Hepatocyte (in vitro differentiated cells): ENCODE data around the gene SP110. TPM values are rescaled to one million over a fixed set of nuclear protein-coding genes. Genes with fewer than 3 reads are reported as not detected.

Source experiments
- DNase-seq: peaks from one replicate; pipeline ENCODE4 v3.0.0-alpha.2; 2016; ENCODE audit warnings: low spot score
- H2AFZ ChIP-seq: fragments of 200-600 bp; sonication (generic); 2 replicates; pipeline ENCODE4 v1.6.0; 2016; ENCODE audit warnings: antibody characterized with exemption, mild to moderate bottlenecking
- H3K27ac ChIP-seq: fragments of 200-600 bp; sonication (generic); 2 replicates; pipeline ENCODE4 v1.5.1; 2016; ENCODE audit warnings: mild to moderate bottlenecking
- H3K27me3 ChIP-seq: fragments of 200-600 bp; sonication (generic); 2 replicates; pipeline ENCODE4 v1.6.1; 2016
- H3K36me3 ChIP-seq: fragments of 200-600 bp; sonication (generic); replicated peaks from 2 replicates; pipeline ENCODE4 v1.5.1; 2016; ENCODE audit warnings: low read depth; ENCODE audit not compliant: insufficient read depth
- H3K4me1 ChIP-seq: fragments of 200-600 bp; sonication (generic); 2 replicates; pipeline ENCODE4 v1.5.1; 2016; ENCODE audit warnings: mild to moderate bottlenecking, moderate library complexity; ENCODE audit not compliant: insufficient read depth
- H3K4me2 ChIP-seq: fragments of 200-600 bp; sonication (generic); 2 replicates; pipeline ENCODE4 v1.6.0; 2016
- H3K4me3 ChIP-seq: fragments of 200-600 bp; sonication (generic); 2 replicates; pipeline ENCODE4 v1.5.1; 2016; ENCODE audit warnings: mild to moderate bottlenecking
- H3K79me2 ChIP-seq: fragments of 200-600 bp; sonication (generic); 2 replicates; pipeline ENCODE4 v1.6.0; 2017; ENCODE audit warnings: mild to moderate bottlenecking
- H3K9me2 ChIP-seq: fragments of 200-600 bp; sonication (generic); replicated peaks from 2 replicates; pipeline ENCODE4 v1.6.0; 2017; ENCODE audit warnings: mild to moderate bottlenecking; ENCODE audit not compliant: insufficient read depth
- H3K9me3 ChIP-seq: fragments of 200-600 bp; sonication (generic); 2 replicates; pipeline ENCODE4 v1.5.1; 2016; ENCODE audit warnings: low read depth, mild to moderate bottlenecking
- H4K20me1 ChIP-seq: fragments of 200-600 bp; sonication (generic); 2 replicates; pipeline ENCODE4 v1.6.0; 2016; ENCODE audit warnings: mild to moderate bottlenecking; ENCODE audit not compliant: insufficient read depth, poor library complexity, severe bottlenecking
- EZH2 ChIP-seq: fragments of 200-600 bp; sonication (generic); IDR thresholded peaks from 2 replicates; pipeline ENCODE4 v1.6.1; 2016; ENCODE audit warnings: antibody characterized with exemption, mild to moderate bottlenecking, borderline replicate concordance
- EZH2phosphoT487 ChIP-seq: fragments of 200-600 bp; sonication (generic); IDR thresholded peaks from one replicate; pipeline ENCODE4 v1.6.1; 2018; ENCODE audit warnings: antibody characterized with exemption, mild to moderate bottlenecking, low read depth, moderate library complexity; ENCODE audit not compliant: unreplicated experiment, severe bottlenecking
- WGBS: methylation state at CpG from one replicate; pipeline ENCODE4 v1.1.6; 2016; ENCODE audit warnings: low lambda C conversion rate; ENCODE audit errors: missing lambda C conversion rate; 5-methylcytosine and 5-hydroxymethylcytosine counted together
- polyA plus RNA-seq: library from polyadenylated mRNA; unstranded; fragments of >200 nt; fragmentation: Nextera tagmentation; extraction: Ambion mirVana; gene quantifications from 2 replicates; pipeline ENCODE4 v1.2.1, GENCODE V29; 2016
- total RNA-seq: library from RNA; depleted of rRNA; stranded (reverse); fragments of >200 nt; gene quantifications from 2 replicates; pipeline ENCODE4 v1.2.3, GENCODE V29; 2014
- TF ChIP-seq, protein P1 (sequence below): fragments of 200-600 bp; sonication (generic); IDR thresholded peaks from 2 replicates; pipeline ENCODE4 v1.5.1; 2016; ENCODE audit warnings: antibody characterized with exemption, mild to moderate bottlenecking; ENCODE audit not compliant: poor library complexity

Gene SP110
- total and polyA plus RNA-seq, 2 experiments from 2014 or later = 10.9 to 15.9 TPM

DNA sequence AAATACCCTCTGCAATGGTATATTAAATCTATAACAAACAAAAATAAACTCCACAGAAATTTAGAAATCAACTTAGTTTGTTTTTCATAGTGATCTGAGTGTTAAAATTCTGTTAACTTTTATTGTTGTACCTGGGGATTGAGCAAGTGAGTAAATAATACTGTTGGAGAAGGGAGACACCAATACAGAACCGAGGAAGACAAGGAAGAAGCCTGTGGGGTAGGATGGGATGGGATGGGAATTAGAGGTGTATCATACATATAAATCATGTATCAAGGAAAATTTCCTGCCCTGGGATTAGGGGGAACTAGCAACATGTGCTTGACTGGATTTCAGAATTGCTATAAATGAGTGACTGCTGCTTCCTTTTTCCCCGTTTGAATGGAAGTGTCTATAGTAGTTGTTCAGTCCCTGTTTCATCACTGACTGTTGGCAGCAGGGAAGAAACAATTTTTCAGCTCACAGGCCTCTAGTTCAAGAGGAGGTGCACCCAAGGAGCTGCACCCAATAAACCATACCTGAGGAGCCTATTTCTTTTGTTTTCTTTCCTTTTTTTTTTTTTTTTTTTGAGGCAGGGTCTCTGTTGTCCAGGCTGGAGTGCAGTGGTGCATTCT is 53.1 kb downstream of the SP110 start:
- Histone ChIP-seq H2AFZ (no peak overlapping the region), H3K9me3 (no peaks in the 10 kb centered on the region), H3K27me3 (no peaks in the 10 kb centered on the region), H3K4me2 (no peak overlapping the region), H3K79me2 (no peaks in the 10 kb centered on the region), H3K27ac (no peak overlapping the region), H3K9me2 (no peaks in the 10 kb centered on the region), H3K4me3 (no peak overlapping the region), H3K4me1 (no peaks in the 10 kb centered on the region), H3K36me3 (no peaks in the 10 kb centered on the region), H4K20me1 (no peaks in the 10 kb centered on the region)
- WGBS = 85% methylated on average over 2 of the region's 2 CpGs
- DNase-seq = no peak
- TF ChIP-seq EZH2phosphoT487 (no peak), EZH2 (no peak)
- TF ChIP-seq, protein P1, sequence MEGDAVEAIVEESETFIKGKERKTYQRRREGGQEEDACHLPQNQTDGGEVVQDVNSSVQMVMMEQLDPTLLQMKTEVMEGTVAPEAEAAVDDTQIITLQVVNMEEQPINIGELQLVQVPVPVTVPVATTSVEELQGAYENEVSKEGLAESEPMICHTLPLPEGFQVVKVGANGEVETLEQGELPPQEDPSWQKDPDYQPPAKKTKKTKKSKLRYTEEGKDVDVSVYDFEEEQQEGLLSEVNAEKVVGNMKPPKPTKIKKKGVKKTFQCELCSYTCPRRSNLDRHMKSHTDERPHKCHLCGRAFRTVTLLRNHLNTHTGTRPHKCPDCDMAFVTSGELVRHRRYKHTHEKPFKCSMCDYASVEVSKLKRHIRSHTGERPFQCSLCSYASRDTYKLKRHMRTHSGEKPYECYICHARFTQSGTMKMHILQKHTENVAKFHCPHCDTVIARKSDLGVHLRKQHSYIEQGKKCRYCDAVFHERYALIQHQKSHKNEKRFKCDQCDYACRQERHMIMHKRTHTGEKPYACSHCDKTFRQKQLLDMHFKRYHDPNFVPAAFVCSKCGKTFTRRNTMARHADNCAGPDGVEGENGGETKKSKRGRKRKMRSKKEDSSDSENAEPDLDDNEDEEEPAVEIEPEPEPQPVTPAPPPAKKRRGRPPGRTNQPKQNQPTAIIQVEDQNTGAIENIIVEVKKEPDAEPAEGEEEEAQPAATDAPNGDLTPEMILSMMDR = no peak

GRCh38 chr2:230164139-230164538 is 55.6 kb downstream of the SP110 start:
- DNase-seq = no peak
- no peaks in the 10 kb centered on the region for H3K79me2 ChIP-seq
- no peaks in the 10 kb centered on the region for H3K27me3 ChIP-seq
- no peak overlapping the region for H3K4me3 ChIP-seq
- no peaks in the 10 kb centered on the region for H4K20me1 ChIP-seq
- TF ChIP-seq, protein P1 = no peak
- no peak for TF ChIP-seq EZH2
- no peak for TF ChIP-seq EZH2phosphoT487
- no peak overlapping the region for H3K4me2 ChIP-seq
- no peaks in the 10 kb centered on the region for H3K9me3 ChIP-seq
- H3K9me2 ChIP-seq = no peaks in the 10 kb centered on the region
- H3K27ac ChIP-seq = no peak overlapping the region
- no peaks in the 10 kb centered on the region for H3K36me3 ChIP-seq
- H3K4me1 ChIP-seq = no peaks in the 10 kb centered on the region
- 92% methylated on average over 1 of the region's 1 CpG for WGBS
- H2AFZ ChIP-seq = no peak overlapping the region

DNA sequence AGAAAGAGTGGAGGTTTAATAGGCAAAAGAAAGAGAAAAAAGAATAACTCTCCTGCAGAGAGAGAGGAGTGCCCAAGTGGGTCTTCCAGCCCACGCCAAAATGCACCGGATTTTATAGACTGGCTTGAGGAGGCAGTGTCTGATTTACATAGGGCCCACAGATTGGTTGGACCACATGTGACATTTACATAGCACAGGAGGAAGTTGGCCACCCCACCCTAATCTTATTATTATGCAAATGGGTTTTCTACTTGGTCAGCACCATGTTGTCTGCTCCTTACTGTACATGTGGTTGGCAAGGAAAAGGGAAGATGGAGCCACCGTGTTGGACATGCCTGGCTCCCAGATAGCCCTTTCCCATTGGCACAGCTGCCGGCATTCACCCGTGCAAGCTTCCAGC is 56.8 kb downstream of the SP110 start:
- DNase-seq = no peak

More for the DNA sequence above, 56.8 kb downstream of the SP110 start:
- Histone ChIP-seq H3K9me3 (no peaks in the 10 kb centered on the region), H3K4me1 (no peaks in the 10 kb centered on the region), H3K36me3 (no peaks in the 10 kb centered on the region), H3K27ac (no peak overlapping the region), H4K20me1 (no peaks in the 10 kb centered on the region), H3K4me3 (no peak overlapping the region), H3K27me3 (no peaks in the 10 kb centered on the region), H3K79me2 (no peaks in the 10 kb centered on the region), H2AFZ (no peak overlapping the region), H3K4me2 (no peak overlapping the region), H3K9me2 (no peaks in the 10 kb centered on the region)
- 69% methylated on average over 5 of the region's 5 CpGs for WGBS
- TF ChIP-seq EZH2phosphoT487 (no peak), EZH2 (no peak)
- TF ChIP-seq, protein P1 = no peak
